ENCODE data around the gene TMEM52B.
"Not testable (repeated sequence)": the region's sequence is repeated elsewhere in the genome, so short reads cannot be mapped to it uniquely, and the experiment has no call there.

The TMEM52B gene

GRCh38 chr12:10211940-10212738, 33.3 kb downstream of the TMEM52B start:
- peak; percentile 16 to 32 for DNase-seq

GRCh38 chr12:10212739-10213131, 33.9 kb downstream of the TMEM52B start, which contains the start of gene GABARAPL1:
GABARAPL1 (plus strand) TSS chr12:10212877; CDS start chr12:10213130, 253 bp downstream.
- DNase-seq: peak; percentile 2 to 16

- peak in 1 of 2 experiments; percentile 29 for DNase-seq
Measured at GRCh38 chr12:10213168-10214135, 34.6 kb downstream of the TMEM52B start.

- DNase-seq: no peak
Measured at GRCh38 chr12:10214136-10214894, 35.5 kb downstream of the TMEM52B start.

- DNase-seq: no peak
Measured at GRCh38 chr12:10214895-10215267, 36.0 kb downstream of the TMEM52B start.

- DNase-seq: no peak
Measured at GRCh38 chr12:10215436-10215835, 36.6 kb downstream of the TMEM52B start.

GRCh38 chr12:10215946-10216345, 37.1 kb downstream of the TMEM52B start:
- not testable (repeated sequence) for DNase-seq

- DNase-seq: no peak
Measured at GRCh38 chr12:10218021-10218420, 39.2 kb downstream of the TMEM52B start.

- no peak for DNase-seq
Measured at GRCh38 chr12:10220398-10221077, 41.7 kb downstream of the TMEM52B start.

GRCh38 chr12:10221846-10222245, 43.0 kb downstream of the TMEM52B start:
- no peak for DNase-seq

- DNase-seq: no peak
Measured at GRCh38 chr12:10223208-10223607, 44.4 kb downstream of the TMEM52B start.

GRCh38 chr12:10225426-10225825, 46.6 kb downstream of the TMEM52B start:
- not testable (repeated sequence) for DNase-seq

GRCh38 chr12:10226086-10226485, 47.3 kb downstream of the TMEM52B start:
- no peak for DNase-seq

GRCh38 chr12:10226731-10227130, 47.9 kb downstream of the TMEM52B start:
- DNase-seq: no peak

GRCh38 chr12:10227648-10228047, 48.8 kb downstream of the TMEM52B start:
- DNase-seq: no peak

- DNase-seq: no peak
Measured at GRCh38 chr12:10234562-10234961, 55.7 kb downstream of the TMEM52B start.

GRCh38 chr12:10235761-10236631, 57.2 kb downstream of the TMEM52B start:
- DNase-seq: peak; percentile 18 to 46

- no peak for DNase-seq
Measured at GRCh38 chr12:10236720-10237119, 57.9 kb downstream of the TMEM52B start.

- no peak for DNase-seq
Measured at GRCh38 chr12:10238526-10238925, 59.7 kb downstream of the TMEM52B start.

- DNase-seq: no peak
Measured at GRCh38 chr12:10241290-10241689, 62.5 kb downstream of the TMEM52B start.
